Erythroblast (primary cell): Measurements from ENCODE around the gene CCM2.
A peak's percentile ranks its signal among the peaks of the same experiment; 100 is the strongest.
"Not testable (repeated sequence)": the region's sequence is repeated elsewhere in the genome, so short reads cannot be mapped to it uniquely, and the experiment has no call there.

Experiments used
- DNase-seq, 2 experiments: peaks; one replicate each; lab custom pipeline; 2025; lab: John Stamatoyannopoulos, UW
- GATA1 ChIP-seq: IDR thresholded peaks from 2 replicates; pipeline ENCODE4 v1.6.1; 2011; ENCODE audit warnings: low read depth, mild to moderate bottlenecking, control low read depth, low read length, moderate library complexity
- POLR2A ChIP-seq: IDR thresholded peaks from 2 replicates; pipeline ENCODE4 v1.6.1; 2011; ENCODE audit warnings: mild to moderate bottlenecking, low read length

CCM2 gene

GRCh38 chr7:45020915-45021314 is 20.9 kb downstream of the CCM2 start:
- DNase-seq, result no peak
- TF ChIP-seq POLR2A, result no peak
- TF ChIP-seq GATA1, result no peak

GRCh38 chr7:45021604-45022296 is 21.7 kb downstream of the CCM2 start:
- no peak for DNase-seq
- TF ChIP-seq GATA1 (no peak), POLR2A (no peak)

GRCh38 chr7:45024126-45024744 is 24.2 kb downstream of the CCM2 start:
- no peak for DNase-seq

GRCh38 chr7:45025473-45025872 is 25.5 kb downstream of the CCM2 start:
- not testable (repeated sequence) for DNase-seq

More at GRCh38 chr7:45024126-45024744, 24.2 kb downstream of the CCM2 start:
- TF ChIP-seq POLR2A (no peak), GATA1 (no peak)

GRCh38 chr7:45026013-45026412 is 26.0 kb downstream of the CCM2 start:
- DNase-seq, result no peak
- TF ChIP-seq GATA1 (no peak), POLR2A (no peak)

GRCh38 chr7:45026984-45027773 is 27.2 kb downstream of the CCM2 start:
- DNase-seq, result peak; percentile 48 to 77
- TF ChIP-seq GATA1 (no peak), POLR2A (no peak)

- no peak for DNase-seq
Observed at GRCh38 chr7:45027774-45028114, 27.7 kb downstream of the CCM2 start.

GRCh38 chr7:45028138-45028919 is 28.3 kb downstream of the CCM2 start:
- TF ChIP-seq POLR2A, result no peak
- TF ChIP-seq GATA1, result no peak
- DNase-seq, result no peak

More at GRCh38 chr7:45027774-45028114, 27.7 kb downstream of the CCM2 start:
- TF ChIP-seq POLR2A (no peak), GATA1 (no peak)

GRCh38 chr7:45028920-45029344 is 28.9 kb downstream of the CCM2 start:
- DNase-seq, result no peak

GRCh38 chr7:45031829-45032228 is 31.8 kb downstream of the CCM2 start:
- TF ChIP-seq GATA1 (no peak), POLR2A (no peak)
- DNase-seq, result no peak

More at GRCh38 chr7:45028920-45029344, 28.9 kb downstream of the CCM2 start:
- TF ChIP-seq POLR2A (no peak), GATA1 (no peak)

- TF ChIP-seq POLR2A, result no peak
- no peak for TF ChIP-seq GATA1
- DNase-seq, result no peak
Observed at GRCh38 chr7:45032421-45032820, 32.4 kb downstream of the CCM2 start.

- DNase-seq, result no peak
- TF ChIP-seq GATA1 (no peak), POLR2A (no peak)
Observed at GRCh38 chr7:45033261-45033930, 33.4 kb downstream of the CCM2 start.

GRCh38 chr7:45033931-45034290 is 33.9 kb downstream of the CCM2 start:
- TF ChIP-seq POLR2A (no peak), GATA1 (no peak)

GRCh38 chr7:45034710-45035109 is 34.7 kb downstream of the CCM2 start:
- not testable (repeated sequence) for DNase-seq

More at GRCh38 chr7:45033931-45034290, 33.9 kb downstream of the CCM2 start:
- no peak for DNase-seq
